ENCODE data around the gene VAPB. TPM values are rescaled to one million over a fixed set of nuclear protein-coding genes. Genes with fewer than 3 reads are reported as not detected.
A peak's percentile ranks its signal among the peaks of the same experiment; 100 is the strongest.

Gene VAPB
- total RNA-seq, 1 donor from 2014 or later, result 13.0 TPM

- no peak for DNase-seq (ENCODE audit: low read depth)
- no peak overlapping the region for H3K4me3 ChIP-seq (ENCODE audit: low read depth, low read length)
- no peak for TF ChIP-seq CTCF (conservative IDR thresholded peaks at IDR 0.05; ENCODE audit: low read depth, low read length)
Measured at GRCh38 chr20:58441723-58442122, 52.7 kb downstream of the VAPB start.

- H3K4me3 ChIP-seq (ENCODE audit: low read depth, low read length), result no peak overlapping the region
- TF ChIP-seq CTCF (conservative IDR thresholded peaks at IDR 0.05; ENCODE audit: low read depth, low read length), result no peak
- DNase-seq (ENCODE audit: low read depth), result no peak
Measured at GRCh38 chr20:58444746-58445255, 55.8 kb downstream of the VAPB start.

GRCh38 chr20:58446264-58446959 is 57.4 kb downstream of the VAPB start:
- TF ChIP-seq CTCF (conservative IDR thresholded peaks at IDR 0.05; ENCODE audit: low read depth, low read length), result no peak

GRCh38 chr20:58446960-58447265 is 57.9 kb downstream of the VAPB start:
- no peak for TF ChIP-seq CTCF (conservative IDR thresholded peaks at IDR 0.05; ENCODE audit: low read depth, low read length)
- no peak for DNase-seq (ENCODE audit: low read depth)
- H3K4me3 ChIP-seq (ENCODE audit: low read depth, low read length), result no peak overlapping the region

More at GRCh38 chr20:58446264-58446959, 57.4 kb downstream of the VAPB start:
- DNase-seq (ENCODE audit: low read depth), result no peak
- H3K4me3 ChIP-seq (ENCODE audit: low read depth, low read length), result no peak overlapping the region

GRCh38 chr20:58447511-58448391 is 58.7 kb downstream of the VAPB start:
- peak; percentile 89 for TF ChIP-seq CTCF (conservative IDR thresholded peaks at IDR 0.05; ENCODE audit: low read depth, low read length)
- DNase-seq (ENCODE audit: low read depth), result no peak

GRCh38 chr20:58448958-58449357 is 59.9 kb downstream of the VAPB start:
- TF ChIP-seq CTCF (conservative IDR thresholded peaks at IDR 0.05; ENCODE audit: low read depth, low read length), result no peak
- no peak for DNase-seq (ENCODE audit: low read depth)
- no peak overlapping the region for H3K4me3 ChIP-seq (ENCODE audit: low read depth, low read length)

More at GRCh38 chr20:58447511-58448391, 58.7 kb downstream of the VAPB start:
- H3K4me3 ChIP-seq (ENCODE audit: low read depth, low read length), result no peak overlapping the region

All from epithelial cell of proximal tubule (primary cell).